Endothelial cell of umbilical vein (primary cell): ENCODE results near the gene EPAS1.

Experiments used
- CTCF ChIP-seq, 2 donors: IDR thresholded peaks; 1 replicate in 1 of 2; 2 replicates in 1 of 2; pipeline ENCODE4 v1.5.1; 2011; ENCODE audit warnings: low read length in 2 of 2, mild to moderate bottlenecking in 2 of 2, moderate library complexity in 2 of 2, control low read depth in 1 of 2, inconsistent platforms in 1 of 2, low read depth in 1 of 2; ENCODE audit not compliant: insufficient read depth in 1 of 2; ENCODE audit errors: extremely low read depth in 1 of 2
- JUN ChIP-seq: IDR thresholded peaks from 2 replicates; pipeline ENCODE4 v1.6.1; 2011; ENCODE audit warnings: borderline replicate concordance, low read depth; ENCODE audit not compliant: insufficient read length, insufficient read depth
- MAX ChIP-seq: IDR thresholded peaks from 2 replicates; pipeline ENCODE4 v1.6.1; 2011; ENCODE audit not compliant: insufficient read depth, insufficient read length
- POLR2A ChIP-seq: IDR thresholded peaks from 2 replicates; pipeline ENCODE4 v1.6.1; 2012; ENCODE audit warnings: low read depth, mild to moderate bottlenecking, control low read depth, low read length

- no peak for TF ChIP-seq CTCF (IDR thresholded peaks at IDR 0.05; ENCODE audit: extremely low read depth in 1 of 2, insufficient read depth in 1 of 2, low read depth in 1 of 2, low read length in 2 of 2)
- no peak for TF ChIP-seq POLR2A
- TF ChIP-seq MAX = no peak
- TF ChIP-seq JUN = peak; percentile 30
Observed at GRCh38 chr2:46350029-46350689, 53.0 kb downstream of the EPAS1 start.
